Hepatocyte (in vitro differentiated cells): ENCODE results near the gene TMEM87A. TPM values are rescaled to one million over a fixed set of nuclear protein-coding genes. Genes with fewer than 3 reads are reported as not detected.

Source experiments
- DNase-seq: peaks from one replicate; pipeline ENCODE4 v3.0.0-alpha.2; 2016; ENCODE audit warnings: low spot score
- H2AFZ ChIP-seq: fragments of 200-600 bp; sonication (generic); 2 replicates; pipeline ENCODE4 v1.6.0; 2016; ENCODE audit warnings: antibody characterized with exemption, mild to moderate bottlenecking
- H3K27ac ChIP-seq: fragments of 200-600 bp; sonication (generic); 2 replicates; pipeline ENCODE4 v1.5.1; 2016; ENCODE audit warnings: mild to moderate bottlenecking
- H3K27me3 ChIP-seq: fragments of 200-600 bp; sonication (generic); 2 replicates; pipeline ENCODE4 v1.6.1; 2016
- H3K36me3 ChIP-seq: fragments of 200-600 bp; sonication (generic); replicated peaks from 2 replicates; pipeline ENCODE4 v1.5.1; 2016; ENCODE audit warnings: low read depth; ENCODE audit not compliant: insufficient read depth
- H3K4me1 ChIP-seq: fragments of 200-600 bp; sonication (generic); 2 replicates; pipeline ENCODE4 v1.5.1; 2016; ENCODE audit warnings: mild to moderate bottlenecking, moderate library complexity; ENCODE audit not compliant: insufficient read depth
- H3K4me2 ChIP-seq: fragments of 200-600 bp; sonication (generic); 2 replicates; pipeline ENCODE4 v1.6.0; 2016
- H3K4me3 ChIP-seq: fragments of 200-600 bp; sonication (generic); 2 replicates; pipeline ENCODE4 v1.5.1; 2016; ENCODE audit warnings: mild to moderate bottlenecking
- H3K79me2 ChIP-seq: fragments of 200-600 bp; sonication (generic); 2 replicates; pipeline ENCODE4 v1.6.0; 2017; ENCODE audit warnings: mild to moderate bottlenecking
- H3K9me2 ChIP-seq: fragments of 200-600 bp; sonication (generic); replicated peaks from 2 replicates; pipeline ENCODE4 v1.6.0; 2017; ENCODE audit warnings: mild to moderate bottlenecking; ENCODE audit not compliant: insufficient read depth
- H3K9me3 ChIP-seq: fragments of 200-600 bp; sonication (generic); 2 replicates; pipeline ENCODE4 v1.5.1; 2016; ENCODE audit warnings: low read depth, mild to moderate bottlenecking
- H4K20me1 ChIP-seq: fragments of 200-600 bp; sonication (generic); 2 replicates; pipeline ENCODE4 v1.6.0; 2016; ENCODE audit warnings: mild to moderate bottlenecking; ENCODE audit not compliant: insufficient read depth, poor library complexity, severe bottlenecking
- EZH2 ChIP-seq: fragments of 200-600 bp; sonication (generic); IDR thresholded peaks from 2 replicates; pipeline ENCODE4 v1.6.1; 2016; ENCODE audit warnings: antibody characterized with exemption, mild to moderate bottlenecking, borderline replicate concordance
- EZH2phosphoT487 ChIP-seq: fragments of 200-600 bp; sonication (generic); IDR thresholded peaks from one replicate; pipeline ENCODE4 v1.6.1; 2018; ENCODE audit warnings: antibody characterized with exemption, mild to moderate bottlenecking, low read depth, moderate library complexity; ENCODE audit not compliant: unreplicated experiment, severe bottlenecking
- WGBS: methylation state at CpG from one replicate; pipeline ENCODE4 v1.1.6; 2016; ENCODE audit warnings: low lambda C conversion rate; ENCODE audit errors: missing lambda C conversion rate; 5-methylcytosine and 5-hydroxymethylcytosine counted together
- polyA plus RNA-seq: library from polyadenylated mRNA; unstranded; fragments of >200 nt; fragmentation: Nextera tagmentation; extraction: Ambion mirVana; gene quantifications from 2 replicates; pipeline ENCODE4 v1.2.1, GENCODE V29; 2016
- total RNA-seq: library from RNA; depleted of rRNA; stranded (reverse); fragments of >200 nt; gene quantifications from 2 replicates; pipeline ENCODE4 v1.2.3, GENCODE V29; 2014
- TF ChIP-seq, protein P1 (sequence below): fragments of 200-600 bp; sonication (generic); IDR thresholded peaks from 2 replicates; pipeline ENCODE4 v1.5.1; 2016; ENCODE audit warnings: antibody characterized with exemption, mild to moderate bottlenecking; ENCODE audit not compliant: poor library complexity

Gene TMEM87A
- total and polyA plus RNA-seq, 2 experiments from 2014 or later, result 68.3 to 97.6 TPM

DNA sequence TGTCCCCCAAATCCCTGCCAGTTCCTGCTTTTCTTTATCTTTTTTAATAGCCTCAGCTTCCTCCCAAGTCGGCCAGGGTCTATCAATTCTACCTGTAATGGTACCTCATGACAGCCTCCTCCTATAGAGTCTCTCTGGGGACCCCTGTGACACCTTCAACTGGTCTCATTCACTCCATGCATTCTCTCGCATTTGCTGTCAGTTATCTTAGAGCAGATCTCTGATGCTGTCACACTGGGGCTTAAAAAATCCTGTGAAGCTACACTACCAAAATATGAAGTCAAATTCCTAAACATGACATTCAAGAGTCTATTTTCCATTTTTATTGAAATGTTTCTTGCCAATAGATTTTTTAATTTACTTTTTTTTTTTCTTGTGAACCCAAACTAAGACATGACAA, 70.6 kb downstream of the TMEM87A start:
- H3K27ac ChIP-seq, result no peak overlapping the region
- no peaks in the 10 kb centered on the region for H3K27me3 ChIP-seq
- H3K9me3 ChIP-seq, result no peaks in the 10 kb centered on the region
- no peaks in the 10 kb centered on the region for H3K36me3 ChIP-seq
- H3K79me2 ChIP-seq, result peaks cover 75% of the 10 kb centered on the region
- no peak for DNase-seq
- H2AFZ ChIP-seq, result no peak overlapping the region
- H3K4me1 ChIP-seq, result no peaks in the 10 kb centered on the region
- no peaks in the 10 kb centered on the region for H4K20me1 ChIP-seq
- H3K4me2 ChIP-seq, result no peak overlapping the region
- TF ChIP-seq, protein P1, sequence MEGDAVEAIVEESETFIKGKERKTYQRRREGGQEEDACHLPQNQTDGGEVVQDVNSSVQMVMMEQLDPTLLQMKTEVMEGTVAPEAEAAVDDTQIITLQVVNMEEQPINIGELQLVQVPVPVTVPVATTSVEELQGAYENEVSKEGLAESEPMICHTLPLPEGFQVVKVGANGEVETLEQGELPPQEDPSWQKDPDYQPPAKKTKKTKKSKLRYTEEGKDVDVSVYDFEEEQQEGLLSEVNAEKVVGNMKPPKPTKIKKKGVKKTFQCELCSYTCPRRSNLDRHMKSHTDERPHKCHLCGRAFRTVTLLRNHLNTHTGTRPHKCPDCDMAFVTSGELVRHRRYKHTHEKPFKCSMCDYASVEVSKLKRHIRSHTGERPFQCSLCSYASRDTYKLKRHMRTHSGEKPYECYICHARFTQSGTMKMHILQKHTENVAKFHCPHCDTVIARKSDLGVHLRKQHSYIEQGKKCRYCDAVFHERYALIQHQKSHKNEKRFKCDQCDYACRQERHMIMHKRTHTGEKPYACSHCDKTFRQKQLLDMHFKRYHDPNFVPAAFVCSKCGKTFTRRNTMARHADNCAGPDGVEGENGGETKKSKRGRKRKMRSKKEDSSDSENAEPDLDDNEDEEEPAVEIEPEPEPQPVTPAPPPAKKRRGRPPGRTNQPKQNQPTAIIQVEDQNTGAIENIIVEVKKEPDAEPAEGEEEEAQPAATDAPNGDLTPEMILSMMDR, result no peak
- TF ChIP-seq EZH2phosphoT487 (no peak), EZH2 (no peak)
- no peaks in the 10 kb centered on the region for H3K9me2 ChIP-seq
- H3K4me3 ChIP-seq, result no peak overlapping the region
- WGBS, result 85% methylated on average over 2 of the region's 2 CpGs

DNA sequence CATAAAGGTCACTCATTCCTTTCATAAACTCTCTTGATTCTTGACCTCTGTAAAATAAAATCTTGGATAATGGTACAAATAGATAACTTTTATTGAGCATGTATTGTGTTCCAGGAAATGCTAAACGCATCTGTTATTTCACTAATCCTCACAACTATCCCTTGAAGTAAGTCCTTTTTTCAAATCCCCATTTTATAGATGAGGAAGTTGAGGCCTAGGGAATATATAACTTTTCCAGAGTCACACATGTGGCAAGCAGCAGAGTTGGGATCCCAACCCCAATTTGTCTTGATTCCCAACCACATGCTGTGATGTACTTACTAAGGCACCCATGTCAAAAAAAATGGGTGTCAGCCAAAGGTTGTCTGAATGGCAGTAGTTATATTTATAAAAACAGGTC, 71.4 kb downstream of the TMEM87A start:
- 100% methylated on average over 1 of the region's 1 CpG for WGBS
- H4K20me1 ChIP-seq, result no peaks in the 10 kb centered on the region
- no peak overlapping the region for H3K27ac ChIP-seq
- no peaks in the 10 kb centered on the region for H3K9me2 ChIP-seq
- no peaks in the 10 kb centered on the region for H3K36me3 ChIP-seq
- no peaks in the 10 kb centered on the region for H3K9me3 ChIP-seq
- H3K79me2 ChIP-seq, result peaks cover 71% of the 10 kb centered on the region
- H3K4me2 ChIP-seq, result no peak overlapping the region
- H3K4me1 ChIP-seq, result no peaks in the 10 kb centered on the region
- no peak overlapping the region for H2AFZ ChIP-seq
- no peak overlapping the region for H3K4me3 ChIP-seq
- DNase-seq, result no peak
- TF ChIP-seq EZH2 (no peak), EZH2phosphoT487 (no peak)
- TF ChIP-seq, protein P1, result no peak
- no peaks in the 10 kb centered on the region for H3K27me3 ChIP-seq

DNA sequence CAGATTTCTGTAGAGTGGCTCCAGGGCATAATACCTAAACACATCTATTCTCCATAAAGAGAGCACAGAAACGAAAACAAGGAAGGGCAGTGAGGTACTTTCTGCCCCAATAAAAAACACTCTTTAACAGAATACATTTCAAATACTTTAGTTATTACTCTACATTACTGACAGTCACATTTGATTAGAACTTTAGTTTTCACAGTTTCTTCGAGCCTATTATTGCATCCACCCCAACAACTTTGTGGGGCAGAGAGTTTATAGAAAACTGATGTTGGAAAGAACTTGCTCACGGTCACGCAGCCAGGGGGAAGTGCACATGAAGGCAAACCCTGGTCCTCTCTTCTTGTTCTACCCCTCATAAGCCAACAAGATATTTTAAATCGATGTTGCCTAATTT, 74.1 kb downstream of the TMEM87A start:
- Histone ChIP-seq H3K27me3 (no peaks in the 10 kb centered on the region), H3K4me2 (no peak overlapping the region), H3K27ac (no peak overlapping the region), H3K9me3 (no peaks in the 10 kb centered on the region), H3K9me2 (no peaks in the 10 kb centered on the region), H4K20me1 (no peaks in the 10 kb centered on the region), H3K79me2 (peaks cover 44% of the 10 kb centered on the region), H3K36me3 (no peaks in the 10 kb centered on the region), H3K4me3 (no peak overlapping the region), H2AFZ (no peak overlapping the region), H3K4me1 (no peaks in the 10 kb centered on the region)
- WGBS, result 94% methylated on average over 5 of the region's 5 CpGs
- no peak for DNase-seq
- TF ChIP-seq, protein P1, result no peak
- TF ChIP-seq EZH2phosphoT487, result no peak
- no peak for TF ChIP-seq EZH2

DNA sequence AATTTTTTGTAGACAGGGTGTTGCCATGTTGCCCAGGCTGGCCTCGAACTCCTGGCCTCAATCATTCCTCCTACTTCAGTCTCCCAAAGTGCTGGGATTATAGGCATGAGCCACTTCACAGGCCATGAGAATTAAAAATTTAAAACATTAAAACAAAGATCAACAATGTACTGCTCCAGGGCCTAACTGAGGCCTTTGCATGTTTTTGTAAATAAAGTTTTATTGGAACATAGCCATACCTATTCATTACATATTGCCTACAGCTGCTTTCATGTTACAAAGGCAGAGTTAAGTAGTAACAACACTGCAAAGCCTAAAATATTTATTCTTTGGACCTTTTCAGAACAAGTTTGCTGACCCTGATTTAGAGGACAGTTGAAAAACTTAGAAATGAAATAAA, 74.7 kb downstream of the TMEM87A start:
- H2AFZ ChIP-seq, result no peak overlapping the region
- no peaks in the 10 kb centered on the region for H3K4me1 ChIP-seq
- no peaks in the 10 kb centered on the region for H3K9me3 ChIP-seq
- no peak for TF ChIP-seq EZH2
- TF ChIP-seq, protein P1, result no peak
- no peak for TF ChIP-seq EZH2phosphoT487
- WGBS, result 95% methylated on average over 1 of the region's 1 CpG
- no peak overlapping the region for H3K27ac ChIP-seq
- DNase-seq, result no peak
- H3K36me3 ChIP-seq, result no peaks in the 10 kb centered on the region
- H3K27me3 ChIP-seq, result no peaks in the 10 kb centered on the region
- no peaks in the 10 kb centered on the region for H4K20me1 ChIP-seq
- H3K79me2 ChIP-seq, result peaks cover 38% of the 10 kb centered on the region
- H3K9me2 ChIP-seq, result no peaks in the 10 kb centered on the region
- H3K4me3 ChIP-seq, result no peak overlapping the region
- H3K4me2 ChIP-seq, result no peak overlapping the region
